ENCODE results near the gene AHRR. TPM values are rescaled to one million over a fixed set of nuclear protein-coding genes. Genes with fewer than 3 reads are reported as not detected.

The AHRR gene
- total RNA-seq, 2 experiments from 2014 or later, result 35.7 to 41.6 TPM

DNA sequence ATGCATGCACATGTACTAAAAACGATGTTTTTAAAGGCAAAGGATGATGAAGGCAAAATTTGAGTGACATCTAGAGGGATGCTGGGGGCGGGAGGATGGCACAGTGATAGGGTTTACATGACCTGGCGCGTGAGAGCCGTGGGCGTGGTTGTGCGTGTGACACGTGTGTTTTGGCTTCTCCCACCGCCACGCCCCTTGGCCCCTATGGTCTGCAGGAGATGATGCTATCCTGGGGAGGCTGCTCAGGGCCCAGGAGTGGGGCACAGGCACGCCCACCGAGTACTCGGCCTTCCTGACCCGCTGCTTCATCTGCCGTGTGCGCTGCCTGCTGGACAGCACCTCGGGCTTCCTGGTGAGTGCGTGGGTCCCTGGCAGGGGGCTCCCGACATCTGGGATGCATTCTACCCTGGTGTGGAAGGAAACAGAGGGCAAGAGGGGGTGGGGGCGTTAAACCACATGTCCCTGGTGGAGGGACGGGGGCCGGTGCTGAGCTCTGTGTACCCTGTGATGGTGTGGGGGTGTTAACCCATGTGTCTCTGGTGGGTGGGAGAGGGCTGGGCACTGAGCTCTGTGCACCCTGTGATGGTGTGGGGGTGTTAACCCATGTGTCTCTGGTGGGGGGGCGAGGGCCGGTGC is 102.2 kb downstream of the AHRR start:
- Mint-ChIP-seq H3K27ac (peak overlapping the region; percentile 42), H3K36me3 (peaks cover 18% of the 10 kb centered on the region), H3K9me3 (no peaks in the 10 kb centered on the region), H3K4me1 (peaks cover 23% of the 10 kb centered on the region), H3K27me3 (no peaks in the 10 kb centered on the region), H3K4me3 (no peak overlapping the region)
- ATAC-seq (ENCODE audit: low read depth) (no peak), DNase-seq (no peak)
- POLR2A ChIA-PET, result no interaction called here

DNA sequence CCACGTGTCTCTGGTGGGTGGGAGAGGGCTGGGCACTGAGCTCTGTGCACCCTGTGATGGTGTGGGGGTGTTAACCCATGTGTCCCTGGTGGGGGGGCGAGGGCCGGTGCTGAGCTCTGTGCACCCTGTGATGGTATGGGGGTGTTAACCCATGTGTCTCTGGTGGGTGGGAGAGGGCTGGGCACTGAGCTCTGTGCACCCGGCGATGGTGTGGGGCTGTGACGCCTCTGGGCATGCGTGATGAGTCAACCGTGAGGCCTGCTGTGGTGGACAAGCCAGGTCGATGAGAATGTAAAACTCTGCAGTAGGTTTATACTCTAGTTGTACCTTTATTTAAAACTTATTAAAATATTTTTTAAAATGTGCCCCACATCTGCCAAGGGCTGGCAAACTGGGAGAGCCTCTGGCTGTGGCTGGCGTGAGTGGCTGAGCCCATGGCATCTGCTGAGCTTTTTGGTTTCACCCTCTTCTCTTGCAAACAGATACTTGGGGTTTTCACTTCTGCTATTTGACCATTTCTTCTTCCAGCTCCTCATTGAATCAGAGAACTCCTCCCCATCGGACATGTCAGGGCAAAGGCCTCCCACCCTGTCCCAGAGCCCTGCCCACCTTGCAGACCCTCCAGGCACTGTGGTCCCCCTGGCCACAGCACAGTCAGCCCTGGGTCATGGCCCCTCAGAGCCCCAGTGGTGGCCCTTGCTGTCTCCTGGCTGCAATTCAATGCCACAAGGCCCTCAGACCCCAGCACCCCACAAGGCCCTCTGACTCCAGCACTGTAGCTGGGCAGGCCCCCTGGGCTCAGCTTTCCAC is 103.0 kb downstream of the AHRR start:
- DNase-seq (no peak), ATAC-seq (ENCODE audit: low read depth) (peak; percentile 21)
- POLR2A ChIA-PET, result no interaction called here
- peaks cover 22% of the 10 kb centered on the region for H3K36me3 Mint-ChIP-seq
- H3K27ac Mint-ChIP-seq, result peak overlapping the region; percentile 45
- no peak overlapping the region for H3K4me3 Mint-ChIP-seq
- no peaks in the 10 kb centered on the region for H3K9me3 Mint-ChIP-seq
- peaks cover 25% of the 10 kb centered on the region for H3K4me1 Mint-ChIP-seq
- no peaks in the 10 kb centered on the region for H3K27me3 Mint-ChIP-seq

GRCh38 chr5:425714-426113 is 104.2 kb downstream of the AHRR start:
- POLR2A ChIA-PET, result interaction anchor here (0.6 kb wide), 1 partner anchor 97 kb away, joined by 6 read pairs; no protein-coding TSS in a partner anchor
- no peak overlapping the region for H3K4me3 Mint-ChIP-seq
- DNase-seq (no peak), ATAC-seq (ENCODE audit: low read depth) (peak; percentile 50)
- no peaks in the 10 kb centered on the region for H3K9me3 Mint-ChIP-seq
- H3K27me3 Mint-ChIP-seq, result no peaks in the 10 kb centered on the region
- H3K27ac Mint-ChIP-seq, result peak overlapping the region; percentile 31
- peaks cover 25% of the 10 kb centered on the region for H3K4me1 Mint-ChIP-seq
- H3K36me3 Mint-ChIP-seq, result peaks cover 20% of the 10 kb centered on the region

DNA sequence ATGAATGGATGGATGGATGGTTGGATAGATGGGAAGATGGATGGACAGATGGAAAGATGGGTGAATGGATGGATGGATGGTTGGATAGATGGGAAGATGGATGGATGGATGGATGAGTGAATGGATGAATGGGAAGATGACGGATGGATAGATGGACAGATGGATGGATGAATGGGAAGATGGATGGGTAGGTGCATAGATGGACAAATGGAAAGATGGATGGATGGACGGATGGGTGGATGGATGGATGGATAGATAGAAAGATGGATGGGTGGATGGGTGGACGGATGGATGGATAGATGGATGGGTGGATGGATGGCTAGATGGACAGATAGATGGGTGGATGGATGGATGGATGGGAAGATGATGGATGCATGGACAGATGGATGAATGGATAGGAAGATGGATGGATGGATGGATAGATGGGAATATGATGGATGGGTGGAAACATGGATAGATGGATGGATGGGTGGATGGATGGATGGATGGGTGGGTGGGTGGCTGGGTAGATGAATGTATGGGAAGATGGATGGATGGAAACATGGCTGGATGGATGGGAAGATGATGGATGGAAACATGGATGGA is 105.0 kb downstream of the AHRR start:
- Mint-ChIP-seq H3K27me3 (no peaks in the 10 kb centered on the region), H3K4me1 (peaks cover 25% of the 10 kb centered on the region), H3K4me3 (no peak overlapping the region), H3K9me3 (no peaks in the 10 kb centered on the region), H3K36me3 (peaks cover 20% of the 10 kb centered on the region), H3K27ac (peak overlapping the region; percentile 40)
- DNase-seq (no peak), ATAC-seq (ENCODE audit: low read depth) (no peak)
- POLR2A ChIA-PET, result interaction anchor here (0.6 kb wide), 1 partner anchor 98 kb away, joined by 6 read pairs; no protein-coding TSS in a partner anchor

GRCh38 chr5:427415-428087 is 106.0 kb downstream of the AHRR start:
- DNase-seq (no peak), ATAC-seq (ENCODE audit: low read depth) (no peak)
- H3K27me3 Mint-ChIP-seq, result no peaks in the 10 kb centered on the region
- H3K4me3 Mint-ChIP-seq, result no peak overlapping the region
- H3K27ac Mint-ChIP-seq, result no peak overlapping the region
- H3K9me3 Mint-ChIP-seq, result no peaks in the 10 kb centered on the region
- H3K4me1 Mint-ChIP-seq, result peaks cover 28% of the 10 kb centered on the region
- POLR2A ChIA-PET, result no interaction called here
- peaks cover 24% of the 10 kb centered on the region for H3K36me3 Mint-ChIP-seq

- ATAC-seq (ENCODE audit: low read depth), result no peak
Observed at GRCh38 chr5:428219-428618, 106.7 kb downstream of the AHRR start.

GRCh38 chr5:428754-429452 is 107.4 kb downstream of the AHRR start:
- Mint-ChIP-seq H3K36me3 (peaks cover 21% of the 10 kb centered on the region), H3K27me3 (no peaks in the 10 kb centered on the region), H3K4me1 (peaks cover 20% of the 10 kb centered on the region), H3K4me3 (no peak overlapping the region), H3K27ac (no peak overlapping the region), H3K9me3 (no peaks in the 10 kb centered on the region)
- DNase-seq (no peak), ATAC-seq (ENCODE audit: low read depth) (no peak)
- POLR2A ChIA-PET, result no interaction called here

More at GRCh38 chr5:428219-428618, 106.7 kb downstream of the AHRR start:
- Mint-ChIP-seq H3K27ac (no peak overlapping the region), H3K9me3 (no peaks in the 10 kb centered on the region), H3K4me1 (peaks cover 24% of the 10 kb centered on the region), H3K27me3 (no peaks in the 10 kb centered on the region), H3K36me3 (peaks cover 24% of the 10 kb centered on the region), H3K4me3 (no peak overlapping the region)
- POLR2A ChIA-PET, result no interaction called here
- DNase-seq, result no peak

- Mint-ChIP-seq H3K27ac (no peak overlapping the region), H3K9me3 (no peaks in the 10 kb centered on the region), H3K4me1 (peaks cover 20% of the 10 kb centered on the region), H3K36me3 (peaks cover 21% of the 10 kb centered on the region), H3K4me3 (no peak overlapping the region), H3K27me3 (no peaks in the 10 kb centered on the region)
- DNase-seq, result no peak
- ATAC-seq (ENCODE audit: low read depth), result no peak
- POLR2A ChIA-PET, result no interaction called here
Observed at GRCh38 chr5:429453-430188, 108.1 kb downstream of the AHRR start.

DNA sequence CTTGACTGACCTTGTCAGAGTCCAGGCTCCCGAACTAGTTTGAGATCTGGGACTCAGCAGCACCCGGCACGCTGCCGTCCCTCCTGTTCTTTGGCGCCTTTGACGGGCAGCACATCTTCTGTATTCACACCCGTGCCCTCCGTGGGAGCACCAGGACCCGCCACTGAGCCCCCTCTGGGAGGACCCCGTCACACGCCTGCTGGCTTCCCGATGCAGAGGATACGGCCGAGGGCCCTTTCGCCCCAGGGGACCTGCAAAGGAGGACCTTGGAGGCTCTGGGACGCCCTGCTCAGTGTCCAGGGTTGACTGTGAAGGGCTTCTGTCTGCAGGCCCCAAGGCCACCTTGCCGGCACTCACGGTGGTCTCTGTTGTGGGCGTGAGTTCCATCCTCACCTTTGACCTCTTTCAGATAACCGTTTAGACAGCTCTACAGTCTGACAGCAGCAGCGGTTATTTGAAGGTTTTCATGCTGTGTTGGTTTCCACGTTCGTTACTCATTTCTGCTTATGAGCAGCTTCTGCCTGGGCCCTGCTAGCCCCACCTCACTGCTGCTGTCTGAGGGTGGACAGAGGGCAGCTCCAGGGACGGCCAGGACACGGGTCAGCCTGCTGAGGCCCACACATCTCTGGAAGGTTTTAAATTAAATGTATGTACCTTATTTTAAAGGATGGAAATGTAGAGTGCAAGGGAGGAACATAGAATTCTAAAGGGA is 108.9 kb downstream of the AHRR start:
- Mint-ChIP-seq H3K36me3 (peaks cover 25% of the 10 kb centered on the region), H3K27me3 (no peaks in the 10 kb centered on the region)
- POLR2A ChIA-PET, result no interaction called here

GRCh38 chr5:431001-431710 is 109.6 kb downstream of the AHRR start:
- H3K36me3 Mint-ChIP-seq, result peaks cover 23% of the 10 kb centered on the region
- H3K9me3 Mint-ChIP-seq, result no peaks in the 10 kb centered on the region
- H3K27me3 Mint-ChIP-seq, result no peaks in the 10 kb centered on the region
- POLR2A ChIA-PET, result interaction anchor here (0.7 kb wide), 1 partner anchor 114 kb away, joined by 3 read pairs; no protein-coding TSS in a partner anchor
- no peak overlapping the region for H3K27ac Mint-ChIP-seq
- H3K4me3 Mint-ChIP-seq, result no peak overlapping the region
- peaks cover 9% of the 10 kb centered on the region for H3K4me1 Mint-ChIP-seq
- DNase-seq, result peak; percentile 66
- ATAC-seq (ENCODE audit: low read depth), result peak; percentile 90

More for the DNA sequence above, 108.9 kb downstream of the AHRR start:
- H3K9me3 Mint-ChIP-seq, result no peaks in the 10 kb centered on the region
- H3K4me3 Mint-ChIP-seq, result no peak overlapping the region
- peak overlapping the region; percentile 58 for H3K27ac Mint-ChIP-seq
- no peak for DNase-seq
- ATAC-seq (ENCODE audit: low read depth), result no peak
- H3K4me1 Mint-ChIP-seq, result peaks cover 16% of the 10 kb centered on the region

GRCh38 chr5:431711-432050 is 110.2 kb downstream of the AHRR start:
- no peak for ATAC-seq (ENCODE audit: low read depth)
- peak overlapping the region; percentile 58 for H3K27ac Mint-ChIP-seq

More at GRCh38 chr5:431711-432050, 110.2 kb downstream of the AHRR start:
- no peak for DNase-seq
- Mint-ChIP-seq H3K36me3 (peaks cover 17% of the 10 kb centered on the region), H3K9me3 (no peaks in the 10 kb centered on the region), H3K4me3 (no peak overlapping the region), H3K4me1 (peaks cover 5% of the 10 kb centered on the region), H3K27me3 (no peaks in the 10 kb centered on the region)
- POLR2A ChIA-PET, result interaction anchor here (0.7 kb wide), 1 partner anchor 115 kb away, joined by 3 read pairs; no protein-coding TSS in a partner anchor

Data from activated naive CD8-positive, alpha-beta T cell treated with anti-CD3 and anti-CD28 coated beads, Interleukin-2, amount 10 ng/mL, durations not matched to agents 7 days and 5 days (primary cell).